ENCODE data around the gene FAM240B. TPM values are rescaled to one million over a fixed set of nuclear protein-coding genes. Genes with fewer than 3 reads are reported as not detected.

The FAM240B gene
- total and polyA plus RNA-seq, 9 of the 15 experiments (the other 6 are each of a cell fraction or from before 2014, with no cell fraction given), result not detected

DNA sequence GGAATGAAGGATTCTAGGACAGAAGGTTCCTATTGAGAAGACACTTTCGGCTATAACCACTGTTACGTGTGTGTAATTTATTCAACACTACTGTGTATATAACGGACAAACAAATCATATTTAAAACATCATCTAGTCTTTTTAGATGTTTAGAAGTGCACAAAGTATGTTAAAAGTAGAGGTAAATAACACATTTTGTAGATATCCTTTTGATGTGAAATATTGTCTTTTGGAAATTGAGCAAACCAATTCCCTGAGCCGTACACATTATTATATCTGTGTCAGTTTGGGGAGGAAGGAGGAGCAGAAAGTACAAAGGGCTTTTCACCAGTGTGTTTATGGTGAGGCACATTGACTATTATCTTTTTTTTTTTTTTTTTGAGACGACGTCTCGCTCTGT, 60.4 kb downstream of the FAM240B start:
- DNase-seq (ENCODE audit: extremely low read depth in 1 of 4, low spot score in 3 of 4), result no peak
- Histone ChIP-seq H3K9ac (ENCODE audit: insufficient read depth in 1 of 2, low read depth in 2 of 2, low read length in 2 of 2) (no peak overlapping the region), H3K27me3 (ENCODE audit: control insufficient read depth in 2 of 2, insufficient read depth in 2 of 2, low read length in 2 of 2) (no peaks in the 10 kb centered on the region), H2AFZ (ENCODE audit: low read depth, low read length) (no peak overlapping the region), H3K36me3 (ENCODE audit: control insufficient read depth, insufficient read depth, low read length) (no peaks in the 10 kb centered on the region), H3K4me3 (no peak overlapping the region), H3K9me3 (replicated peaks; ENCODE audit: control insufficient read depth, insufficient read depth, low read depth, low read length) (no peaks in the 10 kb centered on the region), H4K20me1 (replicated peaks; ENCODE audit: control insufficient read depth, insufficient read depth, low read length) (no peaks in the 10 kb centered on the region), H3K27ac (ENCODE audit: extremely low read depth, low read depth, low read length) (no peak overlapping the region), H3K79me2 (ENCODE audit: control insufficient read depth, insufficient read depth, low read length) (no peaks in the 10 kb centered on the region), H3K4me1 (replicated peaks in 1 of 2; ENCODE audit: control insufficient read depth in 2 of 2, insufficient read depth in 2 of 2, low read length in 2 of 2) (no peaks in the 10 kb centered on the region), H3K4me2 (ENCODE audit: insufficient read depth, low read length) (no peak overlapping the region), H3K9me1 (ENCODE audit: control insufficient read depth, insufficient read depth, low read length) (no peaks in the 10 kb centered on the region)
- intact Hi-C loops (cut with micrococcal nuclease) (no loop called here), in situ Hi-C loops (cut with MboI) (no loop called here)
- no peak for TF ChIP-seq KHSRP (IDR thresholded peaks at IDR 0.05)
- no peak for TF ChIP-seq ZNF583 (CRISPR knock-in tag; IDR thresholded peaks at IDR 0.05)
- TF ChIP-seq GATA2 (CRISPR knock-in tag; IDR thresholded peaks at IDR 0.05), result no peak
- no peak for TF ChIP-seq OTX1 (CRISPR knock-in tag; IDR thresholded peaks at IDR 0.05)
- no peak for TF ChIP-seq ASH1L (IDR thresholded peaks at IDR 0.05; ENCODE audit: borderline replicate concordance, low read depth, partially characterized antibody)
- TF ChIP-seq, protein P1, sequence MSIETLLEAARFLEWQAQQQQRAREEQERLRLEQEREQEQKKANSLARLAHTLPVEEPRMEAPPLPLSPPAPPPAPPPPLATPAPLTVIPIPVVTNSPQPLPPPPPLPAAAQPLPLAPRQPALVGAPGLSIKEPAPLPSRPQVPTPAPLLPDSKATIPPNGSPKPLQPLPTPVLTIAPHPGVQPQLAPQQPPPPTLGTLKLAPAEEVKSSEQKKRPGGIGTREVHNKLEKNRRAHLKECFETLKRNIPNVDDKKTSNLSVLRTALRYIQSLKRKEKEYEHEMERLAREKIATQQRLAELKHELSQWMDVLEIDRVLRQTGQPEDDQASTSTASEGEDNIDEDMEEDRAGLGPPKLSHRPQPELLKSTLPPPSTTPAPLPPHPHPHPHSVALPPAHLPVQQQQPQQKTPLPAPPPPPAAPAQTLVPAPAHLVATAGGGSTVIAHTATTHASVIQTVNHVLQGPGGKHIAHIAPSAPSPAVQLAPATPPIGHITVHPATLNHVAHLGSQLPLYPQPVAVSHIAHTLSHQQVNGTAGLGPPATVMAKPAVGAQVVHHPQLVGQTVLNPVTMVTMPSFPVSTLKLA (conservative IDR thresholded peaks at IDR 0.05), result no peak
- no peak for TF ChIP-seq WHSC1 (IDR thresholded peaks at IDR 0.05; ENCODE audit: low read length)
- no peak for TF ChIP-seq CC2D1A (IDR thresholded peaks at IDR 0.05)
- no TSS peak for BruUV-seq (replicated peaks)
- ATAC-seq, result no peak
- POLR2A ChIA-PET, result no interaction called here
- 4% methylated on average over 4 of the region's 7 CpGs for WGBS (ENCODE audit: insufficient coverage, low coverage, missing lambda C conversion rate)
- FAIRE-seq, result no peak
- CTCF ChIA-PET (ENCODE audit: low intra/inter-chr PET ratio), result no interaction called here

Data from K562 (cell line).